HG02571 (cell line): ENCODE data around the gene NUP160.
"Not testable (repeated sequence)": the region's sequence is repeated elsewhere in the genome, so short reads cannot be mapped to it uniquely, and the experiment has no call there.

Experiments
- ATAC-seq: cut with Tn5 transposase; IDR thresholded peaks from one replicate; pipeline ENCODE4 v1.9.1; 2021; ENCODE audit warnings: mild to moderate bottlenecking, moderate library complexity; ENCODE audit not compliant: unreplicated experiment

The NUP160 gene, protein sequence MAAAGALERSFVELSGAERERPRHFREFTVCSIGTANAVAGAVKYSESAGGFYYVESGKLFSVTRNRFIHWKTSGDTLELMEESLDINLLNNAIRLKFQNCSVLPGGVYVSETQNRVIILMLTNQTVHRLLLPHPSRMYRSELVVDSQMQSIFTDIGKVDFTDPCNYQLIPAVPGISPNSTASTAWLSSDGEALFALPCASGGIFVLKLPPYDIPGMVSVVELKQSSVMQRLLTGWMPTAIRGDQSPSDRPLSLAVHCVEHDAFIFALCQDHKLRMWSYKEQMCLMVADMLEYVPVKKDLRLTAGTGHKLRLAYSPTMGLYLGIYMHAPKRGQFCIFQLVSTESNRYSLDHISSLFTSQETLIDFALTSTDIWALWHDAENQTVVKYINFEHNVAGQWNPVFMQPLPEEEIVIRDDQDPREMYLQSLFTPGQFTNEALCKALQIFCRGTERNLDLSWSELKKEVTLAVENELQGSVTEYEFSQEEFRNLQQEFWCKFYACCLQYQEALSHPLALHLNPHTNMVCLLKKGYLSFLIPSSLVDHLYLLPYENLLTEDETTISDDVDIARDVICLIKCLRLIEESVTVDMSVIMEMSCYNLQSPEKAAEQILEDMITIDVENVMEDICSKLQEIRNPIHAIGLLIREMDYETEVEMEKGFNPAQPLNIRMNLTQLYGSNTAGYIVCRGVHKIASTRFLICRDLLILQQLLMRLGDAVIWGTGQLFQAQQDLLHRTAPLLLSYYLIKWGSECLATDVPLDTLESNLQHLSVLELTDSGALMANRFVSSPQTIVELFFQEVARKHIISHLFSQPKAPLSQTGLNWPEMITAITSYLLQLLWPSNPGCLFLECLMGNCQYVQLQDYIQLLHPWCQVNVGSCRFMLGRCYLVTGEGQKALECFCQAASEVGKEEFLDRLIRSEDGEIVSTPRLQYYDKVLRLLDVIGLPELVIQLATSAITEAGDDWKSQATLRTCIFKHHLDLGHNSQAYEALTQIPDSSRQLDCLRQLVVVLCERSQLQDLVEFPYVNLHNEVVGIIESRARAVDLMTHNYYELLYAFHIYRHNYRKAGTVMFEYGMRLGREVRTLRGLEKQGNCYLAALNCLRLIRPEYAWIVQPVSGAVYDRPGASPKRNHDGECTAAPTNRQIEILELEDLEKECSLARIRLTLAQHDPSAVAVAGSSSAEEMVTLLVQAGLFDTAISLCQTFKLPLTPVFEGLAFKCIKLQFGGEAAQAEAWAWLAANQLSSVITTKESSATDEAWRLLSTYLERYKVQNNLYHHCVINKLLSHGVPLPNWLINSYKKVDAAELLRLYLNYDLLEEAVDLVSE (N-terminal part only)

DNA sequence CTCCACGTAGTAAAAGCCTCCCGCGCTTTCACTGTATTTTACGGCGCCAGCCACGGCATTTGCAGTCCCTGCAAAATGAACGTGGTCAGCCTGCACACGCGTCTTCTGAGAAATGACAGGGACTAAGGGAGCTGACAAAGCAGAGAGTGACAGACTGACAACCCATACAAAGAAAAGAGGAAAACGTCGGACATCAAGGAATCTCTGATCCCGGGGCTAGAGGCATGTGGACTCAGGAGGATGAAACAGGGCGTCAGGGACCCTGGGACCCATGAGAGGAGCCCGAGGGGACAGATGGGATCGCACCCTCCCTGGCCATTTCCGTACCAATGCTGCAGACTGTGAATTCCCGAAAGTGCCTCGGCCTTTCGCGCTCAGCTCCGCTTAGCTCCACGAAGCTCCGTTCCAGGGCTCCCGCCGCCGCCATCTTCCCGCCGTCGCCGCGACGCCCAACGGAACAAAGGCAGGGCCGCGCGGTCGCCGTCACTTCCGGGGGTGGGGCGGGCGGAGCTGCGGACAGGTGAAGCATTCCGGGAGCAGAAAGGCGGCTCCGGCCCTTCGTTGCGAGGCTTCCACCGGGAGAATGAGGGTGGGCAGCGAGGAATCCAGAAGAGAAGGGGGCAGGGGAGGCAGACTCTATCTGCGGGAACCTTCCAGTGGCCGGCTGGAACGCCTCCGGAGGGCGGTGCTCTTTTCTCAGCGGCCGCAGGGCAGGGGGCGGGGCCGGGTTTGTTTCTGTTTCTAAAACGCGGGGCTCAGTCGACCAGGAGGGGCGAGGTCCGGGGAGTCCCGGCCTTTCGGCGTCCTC, at the start of gene NUP160:
TSS of gene NUP160 (minus strand) at position 459 of the 808 bp plus-strand sequence. CDS start at position 427, 32 bp downstream.
- peak; percentile 75 for ATAC-seq

DNA sequence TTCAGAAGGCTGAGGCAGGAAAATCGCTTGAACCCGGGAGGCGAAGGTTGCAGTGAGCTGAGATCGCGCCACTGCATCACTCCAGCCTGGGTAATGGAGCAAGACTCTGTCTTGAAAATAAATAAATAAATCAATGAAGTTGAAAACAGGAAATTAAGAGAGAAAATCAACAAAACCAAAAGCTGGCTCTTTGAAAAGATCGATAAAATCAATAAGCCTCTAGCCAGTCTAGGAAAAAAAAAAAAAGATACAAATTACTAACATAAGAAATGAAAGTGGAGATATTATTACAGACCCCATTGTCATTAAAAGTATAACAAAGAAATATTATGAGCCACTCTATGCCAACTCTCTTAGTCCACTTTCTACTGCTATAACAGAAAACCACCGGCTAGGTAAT, 48.0 kb upstream of the NUP160 start:
- ATAC-seq = no peak

DNA sequence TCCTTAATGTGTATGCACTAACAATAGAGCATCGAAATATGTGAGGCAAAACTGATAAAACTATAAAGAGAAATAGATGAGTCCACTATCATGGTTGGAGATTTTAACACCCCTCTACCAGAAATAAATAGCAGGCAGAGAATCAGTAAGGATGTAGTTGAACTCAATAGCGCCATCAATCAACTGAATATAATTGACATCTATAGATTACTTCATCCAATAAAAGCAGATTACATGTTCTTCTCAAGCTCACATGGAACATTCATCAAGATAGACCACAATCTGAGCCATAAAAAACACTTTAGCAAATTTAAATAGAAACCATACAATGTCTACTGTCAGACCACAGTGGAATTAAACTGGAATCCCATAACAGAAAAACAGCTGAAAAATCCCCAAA, 46.9 kb upstream of the NUP160 start:
- ATAC-seq = no peak

DNA sequence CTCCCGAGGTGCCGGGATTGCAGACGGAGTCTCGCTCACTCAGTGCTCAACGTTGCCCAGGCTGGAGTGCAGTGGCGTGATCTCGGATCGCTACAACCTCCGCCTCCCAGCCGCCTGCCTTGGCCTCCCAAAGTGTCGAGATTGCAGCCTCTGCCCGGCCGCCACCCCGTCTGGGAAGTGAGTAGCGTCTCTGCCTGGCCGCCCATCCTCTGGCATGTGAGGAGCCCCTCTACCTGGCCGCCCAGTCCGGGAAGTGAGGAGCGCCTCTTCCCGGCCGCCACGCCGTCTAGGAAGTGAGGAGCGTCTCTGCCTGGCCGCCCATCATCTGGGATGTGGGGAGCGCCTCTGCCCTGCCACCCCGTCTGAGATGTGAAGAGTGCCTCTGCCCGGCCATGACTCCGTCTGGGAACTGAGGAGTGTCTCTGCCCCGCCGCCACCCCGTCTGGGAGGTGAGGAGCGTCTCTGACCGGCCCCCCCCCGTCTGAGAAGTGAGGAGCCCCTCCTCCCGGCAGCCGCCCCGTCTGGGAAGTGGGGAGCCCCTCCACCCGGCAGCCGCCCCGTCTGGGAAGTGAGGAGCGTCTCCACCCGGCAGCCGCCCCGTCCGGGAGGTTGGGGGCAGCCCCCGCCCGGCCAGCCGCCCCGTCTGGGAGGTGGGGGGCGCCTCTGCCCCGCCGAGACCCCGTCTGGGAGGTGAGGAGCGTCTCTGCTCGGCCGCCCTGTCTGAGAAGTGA, 44.6 kb upstream of the NUP160 start:
- not testable (repeated sequence) for ATAC-seq

DNA sequence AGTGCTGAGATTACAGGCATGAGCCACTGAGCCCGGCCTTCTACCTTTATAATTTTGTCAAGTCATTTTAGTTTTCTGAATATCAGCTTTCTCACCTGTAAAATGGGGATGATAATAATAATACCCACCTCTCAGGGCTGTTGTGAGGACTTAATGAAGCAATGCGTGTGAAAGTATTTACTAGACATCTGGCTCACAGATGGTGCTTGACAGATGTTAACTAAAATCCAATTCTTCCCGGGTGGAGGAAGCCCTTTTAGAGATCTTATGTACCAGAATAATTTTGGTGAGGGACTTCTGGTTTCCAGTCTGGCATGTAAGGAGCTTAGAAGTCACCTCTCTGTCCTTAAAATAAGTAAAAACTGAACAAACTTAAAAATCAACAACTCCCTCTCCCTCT, 43.7 kb upstream of the NUP160 start:
- no peak for ATAC-seq

DNA sequence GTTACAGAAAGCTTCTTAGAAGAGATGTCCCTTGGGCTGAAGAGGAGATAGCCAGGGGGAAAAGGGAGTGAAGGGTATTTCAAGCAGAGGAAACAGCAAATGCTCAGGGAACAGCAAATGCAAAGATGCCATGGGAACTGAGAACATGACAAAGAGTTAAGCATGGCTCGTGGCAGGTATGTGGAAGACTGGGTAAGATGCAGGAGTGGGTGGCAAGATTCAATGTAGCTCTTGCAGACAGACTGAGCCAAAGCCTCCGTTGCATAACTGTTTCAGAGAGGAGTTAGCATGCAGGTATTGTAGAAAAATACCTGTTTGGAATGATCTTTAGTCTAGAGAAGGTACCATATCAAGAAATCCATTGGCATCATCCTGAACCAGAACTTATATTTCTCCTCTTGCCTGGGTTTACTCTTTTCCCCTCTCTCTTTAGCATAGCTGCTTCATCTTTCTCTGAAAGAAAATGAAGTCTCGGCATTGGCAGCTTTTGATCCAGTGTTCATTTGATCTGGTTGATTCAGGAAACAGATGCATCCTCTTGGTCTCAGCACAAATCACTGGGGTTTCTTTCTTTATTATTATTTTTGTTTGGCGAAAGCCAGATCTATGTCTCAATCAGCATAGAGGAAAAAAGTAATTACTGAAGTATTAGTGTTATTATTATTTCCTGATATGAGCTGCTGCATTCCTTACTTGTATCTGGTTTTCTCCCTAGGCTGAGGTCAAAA, 41.7 kb upstream of the NUP160 start:
- ATAC-seq = no peak

DNA sequence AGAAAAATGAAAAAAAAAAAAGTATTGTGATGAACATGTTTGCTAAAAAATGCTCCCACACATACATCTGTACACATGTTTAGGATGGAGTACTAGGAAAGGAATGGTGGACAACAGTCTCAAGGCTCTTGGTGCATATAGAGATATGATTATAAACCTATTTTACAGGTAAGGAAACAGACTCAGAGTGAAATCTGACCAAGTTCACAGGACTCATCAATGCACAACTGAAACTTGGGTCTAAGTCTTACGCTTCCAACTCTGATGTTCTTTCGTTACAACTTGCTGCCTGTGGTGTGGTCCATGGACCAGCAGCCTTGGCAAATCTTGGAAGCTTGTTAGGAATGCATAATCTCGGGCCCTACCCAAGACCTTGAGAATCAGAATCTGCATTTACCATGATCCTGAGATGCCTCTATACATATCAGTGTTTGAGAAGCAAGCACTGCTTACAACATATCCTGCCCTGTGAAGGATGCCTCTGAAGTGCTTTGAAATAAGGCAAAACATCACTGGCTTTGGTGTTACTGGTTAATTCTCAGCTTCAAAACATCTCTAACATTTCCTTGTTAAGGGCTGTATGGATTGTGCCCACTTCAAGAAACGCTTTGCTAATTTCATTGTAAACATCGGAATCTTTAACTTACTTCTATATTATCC, 39.9 kb upstream of the NUP160 start:
- ATAC-seq = no peak

DNA sequence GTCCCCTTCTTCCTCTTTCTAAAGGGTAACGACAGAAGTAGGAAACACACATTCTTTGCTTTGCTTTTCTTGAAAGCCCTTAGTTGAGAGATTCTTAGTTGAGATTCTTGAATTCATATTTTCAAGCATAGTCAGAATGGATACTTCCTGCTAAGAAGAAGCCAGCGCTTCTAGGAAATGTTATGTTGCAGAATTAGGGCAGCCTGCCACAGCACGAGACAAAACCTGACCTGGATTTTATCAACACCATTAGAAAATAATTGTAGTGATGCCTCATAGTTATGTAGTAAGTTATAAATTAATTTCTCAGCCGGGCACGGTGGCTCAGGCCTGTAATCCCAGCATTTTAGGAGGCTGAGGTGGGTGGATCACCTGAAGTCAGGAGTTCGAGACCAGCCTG, 37.9 kb upstream of the NUP160 start:
- no peak for ATAC-seq

DNA sequence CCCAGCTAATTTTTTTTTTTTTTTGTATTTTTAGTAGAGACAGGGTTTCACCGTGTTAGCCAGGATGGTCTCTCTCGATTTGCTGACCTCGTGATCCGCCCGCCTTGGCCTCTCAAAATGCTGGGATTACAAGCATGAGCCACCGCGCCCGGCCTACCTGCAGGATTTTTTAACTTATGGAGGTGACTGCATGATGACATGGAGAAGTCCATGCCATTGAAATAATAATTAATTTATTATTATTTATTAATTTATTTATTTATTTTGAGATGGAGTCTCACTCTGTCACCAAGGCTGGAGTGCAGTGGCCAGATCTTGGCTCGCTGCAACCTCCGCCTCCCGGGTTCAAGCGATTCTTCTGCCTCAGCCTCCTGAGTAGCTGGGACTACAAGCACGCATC, 34.3 kb upstream of the NUP160 start:
- not testable (repeated sequence) for ATAC-seq

DNA sequence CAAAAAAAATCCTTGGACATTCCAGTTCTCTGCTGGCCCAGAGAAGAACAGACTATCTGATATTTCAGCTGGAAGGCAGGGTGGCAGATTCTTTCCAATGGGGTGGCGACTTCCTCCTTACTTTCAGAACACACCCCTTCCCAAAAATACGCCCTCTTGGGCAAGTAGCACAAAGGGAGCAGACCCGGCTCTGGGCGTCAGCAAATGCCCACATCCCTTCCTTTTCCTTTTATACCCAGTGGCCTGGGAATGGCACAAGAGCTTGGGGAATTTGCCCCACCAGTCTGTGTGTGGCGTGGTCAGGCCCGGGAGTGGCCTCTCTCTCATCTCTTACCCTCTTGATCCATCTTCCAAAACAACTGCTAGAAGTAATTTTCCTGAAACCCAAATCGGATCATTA, 33.0 kb upstream of the NUP160 start:
- ATAC-seq = no peak

DNA sequence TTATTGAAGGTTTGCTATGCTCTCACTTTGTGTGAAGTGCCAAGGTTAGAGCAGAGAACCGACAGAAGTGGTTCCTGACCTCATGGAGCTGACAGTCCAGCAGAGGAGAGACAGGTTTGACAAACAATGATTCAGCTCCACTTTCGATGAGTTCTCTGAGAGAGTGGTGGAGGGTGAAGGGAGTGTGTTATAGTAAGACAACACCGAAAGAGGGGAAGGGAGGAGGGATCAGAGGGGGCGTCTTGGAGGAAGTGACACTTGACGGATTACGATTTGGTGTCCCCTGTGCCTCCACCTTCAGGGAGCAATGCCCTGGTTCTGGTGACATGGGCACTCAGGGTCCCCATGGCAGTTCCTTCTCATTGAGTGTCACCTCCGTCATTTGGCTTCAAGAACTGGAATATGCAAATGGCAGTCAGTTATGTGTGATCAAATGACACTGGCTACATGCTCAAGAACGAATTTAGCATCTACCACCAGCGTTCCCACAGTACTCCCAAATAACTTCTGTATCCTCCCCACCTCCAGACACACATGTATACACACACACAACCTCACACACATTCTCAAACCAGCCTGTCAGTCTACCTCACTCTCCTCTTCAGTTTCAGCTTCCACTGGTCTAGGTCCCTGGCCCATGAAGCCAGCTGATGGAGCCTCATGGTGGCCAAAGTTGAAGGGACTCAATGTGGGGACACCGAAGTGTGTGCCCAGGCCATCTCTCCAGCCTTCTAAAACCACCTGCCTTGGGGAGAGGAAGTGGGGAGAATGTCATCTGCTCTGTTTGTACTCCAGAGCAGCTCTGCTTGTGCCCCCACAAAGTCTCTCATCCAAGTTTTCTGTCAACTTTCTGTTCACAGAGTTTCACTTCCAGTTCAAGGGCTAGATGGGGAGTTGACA, 31.4 kb upstream of the NUP160 start:
- no peak for ATAC-seq

DNA sequence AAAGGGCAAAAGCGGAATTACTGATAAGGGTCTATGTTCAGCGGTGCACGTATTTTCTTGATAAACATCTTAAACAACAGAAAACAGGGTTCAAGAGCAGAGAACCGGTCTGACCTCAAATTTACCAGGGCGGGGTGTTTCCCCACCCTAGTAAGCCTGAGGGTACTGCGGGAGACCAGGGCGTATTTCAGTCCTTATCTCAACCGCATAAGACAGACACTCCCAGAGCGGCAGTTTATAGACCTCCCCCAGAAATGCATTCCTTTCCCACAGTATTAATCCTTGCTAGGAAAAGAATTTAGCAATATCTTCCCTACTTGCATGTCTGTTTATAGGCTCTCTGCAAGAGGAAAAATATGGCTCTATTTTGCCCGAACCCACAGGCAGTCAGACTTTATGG, 27.7 kb upstream of the NUP160 start:
- not testable (repeated sequence) for ATAC-seq

DNA sequence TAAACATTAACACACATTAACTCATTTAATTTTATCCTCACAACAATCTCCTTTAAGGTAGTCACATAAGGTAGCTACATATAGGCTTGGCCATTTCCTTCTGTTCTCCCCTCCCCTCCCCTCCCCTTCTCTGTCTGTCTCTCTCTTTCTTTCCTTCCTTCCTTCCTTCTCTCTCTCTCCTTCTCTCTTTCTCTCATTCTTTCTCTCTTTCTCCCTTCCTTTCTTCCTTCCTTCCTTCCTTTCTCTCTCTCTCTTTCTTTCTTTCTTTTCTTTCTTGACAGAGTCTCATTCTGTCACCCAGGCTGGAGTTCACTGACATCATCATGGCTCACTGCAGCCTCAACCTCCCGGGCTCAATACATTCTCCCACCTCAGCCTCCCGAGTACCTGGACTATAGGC, 22.3 kb upstream of the NUP160 start:
- no peak for ATAC-seq

DNA sequence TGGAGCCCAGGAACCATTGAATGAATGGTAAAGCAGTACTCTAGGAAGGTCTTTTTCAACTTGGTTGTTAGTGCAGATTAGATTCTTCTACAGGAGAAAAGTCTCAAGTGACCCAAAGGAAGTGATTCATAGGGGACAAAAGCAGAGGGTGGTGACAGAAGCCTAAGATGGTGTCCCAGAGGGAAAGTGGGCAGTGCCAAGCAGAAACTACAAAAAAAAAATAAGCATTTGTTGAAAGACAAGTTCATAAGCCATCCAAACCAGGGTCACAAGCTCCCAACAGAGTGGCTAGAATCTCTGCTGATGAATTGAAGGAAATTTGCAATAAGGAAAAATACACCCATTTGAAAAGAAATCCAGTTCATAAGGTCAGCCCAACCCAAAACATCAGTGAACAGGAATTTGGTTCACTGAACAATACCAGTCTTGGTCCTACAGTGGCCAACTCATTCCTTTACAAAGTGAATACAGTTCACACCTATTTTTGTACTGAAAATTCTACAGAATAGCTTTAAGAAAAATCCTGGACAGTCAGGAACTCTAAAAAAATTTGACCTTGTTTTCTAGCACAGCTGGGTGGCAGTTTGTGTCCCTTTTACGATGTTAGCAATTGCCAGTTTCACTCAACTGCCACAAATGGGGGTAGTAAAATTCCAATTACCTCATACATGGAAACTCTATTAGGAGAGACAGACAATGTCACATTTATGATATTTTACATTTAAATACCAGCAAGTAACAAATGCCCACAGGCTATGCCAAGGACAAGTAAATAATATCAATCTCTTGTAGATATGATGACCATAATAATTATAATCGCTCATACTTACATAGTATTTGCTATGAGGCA, 21.6 kb upstream of the NUP160 start:
- ATAC-seq = no peak

DNA sequence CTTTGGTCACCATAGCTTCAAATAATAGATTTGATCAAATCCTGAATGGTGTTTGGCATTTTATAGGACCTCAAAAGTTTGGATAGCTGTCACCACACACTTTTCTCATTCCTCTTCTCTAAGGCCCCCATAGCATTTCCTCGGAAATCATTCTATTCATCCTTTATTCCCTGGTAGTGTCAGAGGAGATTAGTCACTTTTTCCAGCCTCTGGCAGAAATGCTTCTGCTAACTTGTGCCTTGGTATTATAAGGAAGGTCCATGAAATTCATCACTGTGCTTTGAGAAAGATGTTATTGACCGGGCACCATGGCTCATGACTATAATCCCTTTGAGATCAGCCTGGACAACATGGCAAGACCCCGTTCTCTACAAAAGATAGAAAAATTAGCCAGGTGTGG, 19.7 kb upstream of the NUP160 start:
- ATAC-seq = no peak

DNA sequence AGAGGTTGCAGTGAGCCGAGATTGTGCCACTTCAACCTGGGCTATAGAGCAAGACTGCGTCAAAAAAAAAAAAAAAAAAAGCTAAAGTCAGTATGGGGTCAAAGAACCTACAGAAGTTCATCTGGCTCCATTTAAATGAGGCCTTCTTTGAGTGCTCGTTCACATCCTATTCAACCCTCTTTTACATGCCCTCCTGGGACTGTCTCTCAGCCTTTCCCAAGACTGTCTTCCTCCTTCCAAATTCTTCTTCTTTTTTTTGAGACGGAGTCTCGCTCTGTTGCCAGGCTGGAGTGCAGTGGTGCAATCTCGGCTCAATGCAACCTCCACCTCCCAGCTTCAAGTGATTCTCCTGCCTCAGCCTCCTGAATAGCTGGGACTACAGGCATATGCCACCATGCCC, 18.7 kb upstream of the NUP160 start:
- not testable (repeated sequence) for ATAC-seq
